ENCODE results near the gene TEX51. TPM values are rescaled to one million over a fixed set of nuclear protein-coding genes. Genes with fewer than 3 reads are reported as not detected.

The TEX51 gene
- polyA plus RNA-seq, result not detected
- long read RNA-seq, donor 1, result 0 reads
- long read RNA-seq, donor 2, result 0 reads
- long read RNA-seq, donor 3, result 0 reads
- long read RNA-seq, donor 4, result 0 reads
- long read RNA-seq, donor 5, result 0 reads
- long read RNA-seq, donor 6, result 0 reads
- long read RNA-seq, donor 7, result 0 reads
- long read RNA-seq, donor 8, result 0 reads
- long read RNA-seq, donor 9, result 0 reads
- long read RNA-seq, donor 10, result 0 reads
- long read RNA-seq, donor 11, result 0 reads

DNA sequence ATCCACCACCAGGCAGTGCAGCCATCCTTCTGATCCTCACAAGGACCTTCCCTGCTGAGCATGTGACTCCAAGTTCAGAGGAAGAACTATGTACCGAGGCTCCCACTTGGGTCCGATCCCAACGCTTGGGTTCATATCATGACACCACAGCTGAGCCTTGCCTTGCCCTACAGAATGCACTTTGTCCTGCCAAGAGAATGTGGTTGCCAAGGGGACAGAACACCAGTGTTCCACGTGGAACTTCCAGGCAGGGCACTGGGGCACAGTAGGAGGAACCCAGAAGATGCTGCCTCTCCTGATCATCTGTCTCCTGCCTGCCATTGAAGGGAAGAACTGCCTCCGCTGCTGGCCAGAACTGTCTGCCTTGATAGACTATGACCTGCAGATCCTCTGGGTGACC, at the start of gene TEX51:
TSS of gene TEX51 (plus strand) at position 255 of the 400 bp plus-strand sequence. CDS start at position 284, 29 bp downstream.
- peak in 1 of 2 donors; percentile 27 for DNase-seq
- no CpG with 5 or more reads among the region's 5 CpGs for WGBS (ENCODE audit: insufficient coverage, low lambda C conversion rate)
- Histone ChIP-seq H3K9me3 (ENCODE audit: control insufficient read depth, low read depth, low read length) (no peaks in the 10 kb centered on the region), H3K27ac (ENCODE audit: low read length) (no peak within 1 kb of the TSS), H3K36me3 (ENCODE audit: control insufficient read depth, insufficient read depth, low read length) (no peaks in the 10 kb centered on the region), H3K27me3 (ENCODE audit: control insufficient read depth, insufficient read depth, low read length) (no peaks in the 10 kb centered on the region), H3K4me1 (ENCODE audit: control insufficient read depth, insufficient read depth, low read length) (no peaks in the 10 kb centered on the region), H3K4me3 (ENCODE audit: low read length) (no peak within 1 kb of the TSS)

DNA sequence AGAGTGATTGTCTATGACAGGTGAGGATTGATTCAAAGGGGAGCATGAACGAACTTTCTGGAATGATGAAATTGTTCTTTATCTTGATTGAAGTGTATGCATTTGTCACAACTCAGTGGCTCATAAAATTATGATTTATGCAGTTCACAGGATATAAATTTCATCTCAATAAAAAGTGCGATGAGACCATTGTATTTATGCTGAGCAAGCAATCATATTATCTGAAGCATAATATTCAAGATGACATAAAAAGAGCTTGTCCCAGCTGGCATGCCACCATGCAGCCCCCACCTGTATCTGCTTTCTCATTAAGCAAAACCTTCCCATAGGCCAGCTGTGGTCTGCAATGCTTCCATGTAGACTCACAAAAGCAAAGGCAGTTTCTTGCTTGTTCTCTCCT, 49.6 kb upstream of the TEX51 start:
- Histone ChIP-seq H3K9me3 (ENCODE audit: control insufficient read depth, low read depth, low read length) (no peaks in the 10 kb centered on the region), H3K27ac (ENCODE audit: low read length) (no peak overlapping the region), H3K4me3 (ENCODE audit: low read length) (no peak overlapping the region), H3K4me1 (ENCODE audit: control insufficient read depth, insufficient read depth, low read length) (no peaks in the 10 kb centered on the region), H3K27me3 (ENCODE audit: control insufficient read depth, insufficient read depth, low read length) (peaks cover 4% of the 10 kb centered on the region), H3K36me3 (ENCODE audit: control insufficient read depth, insufficient read depth, low read length) (no peaks in the 10 kb centered on the region)
- no peak for DNase-seq
- 100% methylated on average over 1 of the region's 2 CpGs for WGBS (ENCODE audit: insufficient coverage, low lambda C conversion rate)

DNA sequence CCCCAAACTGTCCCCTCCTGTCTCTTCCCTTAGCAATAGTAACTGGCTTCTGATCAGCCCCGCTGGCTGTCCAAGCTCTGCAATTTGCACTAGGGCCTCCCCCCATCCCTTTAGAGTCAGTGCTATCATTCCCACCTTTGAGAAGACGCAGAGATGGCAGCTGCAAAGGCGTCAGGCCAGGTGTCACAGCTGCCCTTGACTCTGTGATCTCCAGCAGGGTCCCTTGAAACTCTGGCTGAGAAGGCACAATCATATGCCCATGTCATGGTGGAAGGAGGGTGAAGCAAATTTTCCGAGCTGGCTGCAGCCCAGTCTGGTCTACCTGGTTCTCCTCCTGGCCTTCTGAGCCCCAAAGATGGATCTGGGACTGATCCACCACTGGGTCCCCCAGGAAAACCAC, 49.2 kb upstream of the TEX51 start:
- WGBS (ENCODE audit: insufficient coverage, low lambda C conversion rate), result no CpG with 5 or more reads among the region's 4 CpGs

GRCh38 chr2:126849991-126850535, 48.6 kb upstream of the TEX51 start:
- Histone ChIP-seq H3K27me3 (ENCODE audit: control insufficient read depth, insufficient read depth, low read length) (peaks cover 4% of the 10 kb centered on the region), H3K27ac (ENCODE audit: low read length) (no peak overlapping the region), H3K9me3 (ENCODE audit: control insufficient read depth, low read depth, low read length) (no peaks in the 10 kb centered on the region), H3K4me3 (ENCODE audit: low read length) (no peak overlapping the region), H3K4me1 (ENCODE audit: control insufficient read depth, insufficient read depth, low read length) (no peaks in the 10 kb centered on the region), H3K36me3 (ENCODE audit: control insufficient read depth, insufficient read depth, low read length) (no peaks in the 10 kb centered on the region)
- no CpG with 5 or more reads among the region's 7 CpGs for WGBS (ENCODE audit: insufficient coverage, low lambda C conversion rate)
- no peak for DNase-seq

More for the DNA sequence above, 49.2 kb upstream of the TEX51 start:
- no peak for DNase-seq
- no peaks in the 10 kb centered on the region for H3K36me3 ChIP-seq (ENCODE audit: control insufficient read depth, insufficient read depth, low read length)
- H3K9me3 ChIP-seq (ENCODE audit: control insufficient read depth, low read depth, low read length), result no peaks in the 10 kb centered on the region
- H3K4me3 ChIP-seq (ENCODE audit: low read length), result no peak overlapping the region
- no peaks in the 10 kb centered on the region for H3K4me1 ChIP-seq (ENCODE audit: control insufficient read depth, insufficient read depth, low read length)
- peaks cover 4% of the 10 kb centered on the region for H3K27me3 ChIP-seq (ENCODE audit: control insufficient read depth, insufficient read depth, low read length)
- no peak overlapping the region for H3K27ac ChIP-seq (ENCODE audit: low read length)

DNA sequence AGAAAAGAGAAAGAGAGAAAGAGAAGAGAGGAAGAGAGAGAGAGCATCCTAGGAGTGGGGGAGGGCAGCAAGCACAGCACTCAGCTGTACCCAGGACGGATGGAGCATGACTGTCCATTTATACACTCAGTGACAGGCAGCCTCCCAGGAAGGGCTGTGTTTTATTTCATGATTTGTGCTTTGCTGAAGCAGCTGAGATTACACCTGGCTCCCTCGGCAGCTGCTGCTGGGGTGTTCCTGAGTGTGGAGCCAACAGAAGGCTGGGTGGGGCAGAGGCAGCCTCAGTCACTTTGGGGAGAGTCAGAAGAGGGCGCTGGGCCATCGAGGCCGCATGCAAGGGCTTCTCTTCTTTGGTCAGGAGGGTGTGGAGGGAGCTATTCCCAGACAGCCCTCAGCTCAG, 47.8 kb upstream of the TEX51 start:
- DNase-seq, result no peak
- WGBS (ENCODE audit: insufficient coverage, low lambda C conversion rate), result no CpG with 5 or more reads among the region's 5 CpGs
- H3K4me1 ChIP-seq (ENCODE audit: control insufficient read depth, insufficient read depth, low read length), result no peaks in the 10 kb centered on the region
- no peaks in the 10 kb centered on the region for H3K36me3 ChIP-seq (ENCODE audit: control insufficient read depth, insufficient read depth, low read length)
- peaks cover 4% of the 10 kb centered on the region for H3K27me3 ChIP-seq (ENCODE audit: control insufficient read depth, insufficient read depth, low read length)
- H3K9me3 ChIP-seq (ENCODE audit: control insufficient read depth, low read depth, low read length), result no peaks in the 10 kb centered on the region
- H3K27ac ChIP-seq (ENCODE audit: low read length), result no peak overlapping the region
- no peak overlapping the region for H3K4me3 ChIP-seq (ENCODE audit: low read length)

DNA sequence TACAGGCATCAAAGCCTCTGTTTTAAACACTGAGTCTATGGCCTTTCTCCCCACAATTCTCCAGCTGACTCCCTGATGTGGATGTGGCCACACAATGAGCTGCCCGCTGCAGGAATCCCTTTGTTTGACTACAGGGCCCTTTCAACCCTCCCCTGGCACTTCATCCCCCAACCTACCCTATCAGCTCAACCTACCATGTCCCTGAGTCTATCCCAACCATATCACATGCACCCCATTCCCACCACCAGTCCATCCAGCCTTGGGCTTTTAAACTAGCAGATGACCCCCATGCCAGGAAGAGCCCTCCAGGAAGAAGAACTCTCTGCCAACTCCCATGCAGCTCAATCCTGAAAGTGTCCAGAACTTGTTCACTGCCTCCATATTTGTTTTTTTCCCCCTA, 46.9 kb upstream of the TEX51 start:
- no peak overlapping the region for H3K4me3 ChIP-seq (ENCODE audit: low read length)
- H3K9me3 ChIP-seq (ENCODE audit: control insufficient read depth, low read depth, low read length), result no peaks in the 10 kb centered on the region
- H3K4me1 ChIP-seq (ENCODE audit: control insufficient read depth, insufficient read depth, low read length), result no peaks in the 10 kb centered on the region
- H3K36me3 ChIP-seq (ENCODE audit: control insufficient read depth, insufficient read depth, low read length), result no peaks in the 10 kb centered on the region
- WGBS (ENCODE audit: insufficient coverage, low lambda C conversion rate), result no CpG with 5 or more reads among the region's 1 CpG
- H3K27ac ChIP-seq (ENCODE audit: low read length), result no peak overlapping the region
- peaks cover 4% of the 10 kb centered on the region for H3K27me3 ChIP-seq (ENCODE audit: control insufficient read depth, insufficient read depth, low read length)
- DNase-seq, result no peak

- H3K27me3 ChIP-seq (ENCODE audit: control insufficient read depth, insufficient read depth, low read length), result peaks cover 4% of the 10 kb centered on the region
- H3K27ac ChIP-seq (ENCODE audit: low read length), result no peak overlapping the region
- no peak overlapping the region for H3K4me3 ChIP-seq (ENCODE audit: low read length)
- no peaks in the 10 kb centered on the region for H3K4me1 ChIP-seq (ENCODE audit: control insufficient read depth, insufficient read depth, low read length)
- no CpG with 5 or more reads among the region's 1 CpG for WGBS (ENCODE audit: insufficient coverage, low lambda C conversion rate)
- no peak for DNase-seq
- H3K9me3 ChIP-seq (ENCODE audit: control insufficient read depth, low read depth, low read length), result no peaks in the 10 kb centered on the region
- H3K36me3 ChIP-seq (ENCODE audit: control insufficient read depth, insufficient read depth, low read length), result no peaks in the 10 kb centered on the region
These were observed 46.3 kb upstream of the TEX51 start for GRCh38 chr2:126852361-126852760.

GRCh38 chr2:126855606-126856005, 43.1 kb upstream of the TEX51 start:
- H3K4me3 ChIP-seq (ENCODE audit: low read length), result no peak overlapping the region
- no CpG with 5 or more reads among the region's 3 CpGs for WGBS (ENCODE audit: insufficient coverage, low lambda C conversion rate)
- H3K27ac ChIP-seq (ENCODE audit: low read length), result no peak overlapping the region

DNA sequence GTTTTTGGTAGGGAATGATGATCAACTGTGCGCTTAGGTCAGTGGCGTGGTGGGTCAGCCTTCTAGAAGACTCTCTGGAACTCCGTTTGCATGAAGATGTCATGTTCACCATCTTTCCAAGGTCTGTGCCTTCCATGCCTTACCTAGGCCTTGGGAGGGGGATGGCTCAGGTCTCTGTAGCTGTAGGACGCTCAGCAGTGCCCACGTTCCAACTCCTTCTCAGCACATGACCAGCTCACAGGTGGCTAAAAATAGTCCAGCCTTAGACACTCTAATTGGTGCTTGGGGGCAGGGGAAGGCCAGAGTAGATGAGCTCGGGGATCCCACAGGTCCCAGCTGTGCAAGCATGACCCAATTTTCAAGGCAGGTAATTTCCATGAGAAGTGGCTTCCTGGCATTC, 42.3 kb upstream of the TEX51 start:
- Histone ChIP-seq H3K27me3 (ENCODE audit: control insufficient read depth, insufficient read depth, low read length) (peaks cover 2% of the 10 kb centered on the region), H3K36me3 (ENCODE audit: control insufficient read depth, insufficient read depth, low read length) (no peaks in the 10 kb centered on the region), H3K4me3 (ENCODE audit: low read length) (no peak overlapping the region), H3K27ac (ENCODE audit: low read length) (no peak overlapping the region), H3K4me1 (ENCODE audit: control insufficient read depth, insufficient read depth, low read length) (no peaks in the 10 kb centered on the region), H3K9me3 (ENCODE audit: control insufficient read depth, low read depth, low read length) (no peaks in the 10 kb centered on the region)
- DNase-seq, result no peak
- no CpG with 5 or more reads among the region's 6 CpGs for WGBS (ENCODE audit: insufficient coverage, low lambda C conversion rate)

More at GRCh38 chr2:126855606-126856005, 43.1 kb upstream of the TEX51 start:
- Histone ChIP-seq H3K27me3 (ENCODE audit: control insufficient read depth, insufficient read depth, low read length) (peaks cover 2% of the 10 kb centered on the region), H3K36me3 (ENCODE audit: control insufficient read depth, insufficient read depth, low read length) (no peaks in the 10 kb centered on the region), H3K4me1 (ENCODE audit: control insufficient read depth, insufficient read depth, low read length) (no peaks in the 10 kb centered on the region), H3K9me3 (ENCODE audit: control insufficient read depth, low read depth, low read length) (no peaks in the 10 kb centered on the region)
- no peak for DNase-seq

GRCh38 chr2:126857502-126857901, 41.2 kb upstream of the TEX51 start:
- no peaks in the 10 kb centered on the region for H3K4me1 ChIP-seq (ENCODE audit: control insufficient read depth, insufficient read depth, low read length)
- no peak for DNase-seq
- WGBS (ENCODE audit: insufficient coverage, low lambda C conversion rate), result no CpG with 5 or more reads among the region's 3 CpGs
- H3K27me3 ChIP-seq (ENCODE audit: control insufficient read depth, insufficient read depth, low read length), result no peaks in the 10 kb centered on the region
- H3K27ac ChIP-seq (ENCODE audit: low read length), result no peak overlapping the region
- no peaks in the 10 kb centered on the region for H3K36me3 ChIP-seq (ENCODE audit: control insufficient read depth, insufficient read depth, low read length)
- H3K4me3 ChIP-seq (ENCODE audit: low read length), result no peak overlapping the region
- H3K9me3 ChIP-seq (ENCODE audit: control insufficient read depth, low read depth, low read length), result no peaks in the 10 kb centered on the region

DNA sequence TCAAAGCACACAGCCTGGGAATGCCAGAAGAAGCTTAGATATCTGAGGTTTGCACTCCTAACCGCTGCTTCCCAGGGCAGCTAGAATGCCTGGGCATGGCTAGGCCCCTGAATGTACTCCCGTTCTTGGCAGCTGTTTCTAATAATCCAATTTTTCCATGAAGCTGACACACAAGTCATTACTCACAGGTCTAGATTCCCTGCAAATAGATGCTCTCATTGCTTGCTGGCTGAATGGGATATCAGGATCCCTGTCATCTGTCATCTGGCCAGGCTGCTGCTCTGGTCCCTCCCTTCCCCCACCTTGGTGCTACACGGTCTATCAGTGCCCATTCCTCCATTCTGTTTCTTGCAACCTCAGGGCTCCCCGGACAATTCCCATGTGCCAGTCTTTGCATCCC, 40.7 kb upstream of the TEX51 start:
- Histone ChIP-seq H3K9me3 (ENCODE audit: control insufficient read depth, low read depth, low read length) (no peaks in the 10 kb centered on the region), H3K4me1 (ENCODE audit: control insufficient read depth, insufficient read depth, low read length) (no peaks in the 10 kb centered on the region), H3K4me3 (ENCODE audit: low read length) (no peak overlapping the region), H3K27me3 (ENCODE audit: control insufficient read depth, insufficient read depth, low read length) (no peaks in the 10 kb centered on the region), H3K27ac (ENCODE audit: low read length) (no peak overlapping the region), H3K36me3 (ENCODE audit: control insufficient read depth, insufficient read depth, low read length) (no peaks in the 10 kb centered on the region)
- 60% methylated on average over 1 of the region's 4 CpGs for WGBS (ENCODE audit: insufficient coverage, low lambda C conversion rate)
- no peak for DNase-seq

All from large intestine (tissue), 12 donors.